BLaER1 (cell line): ENCODE results near the gene GHRHR.
A peak's percentile ranks its signal among the peaks of the same experiment; 100 is the strongest.

Experiments
- H3K27ac ChIP-seq: shearing (Covaris generic); formaldehyde crosslinking; 2 replicates; pipeline ENCODE4 v1.8.1; 2022
- H3K27me3 ChIP-seq: shearing (Covaris generic); formaldehyde crosslinking; 2 replicates; pipeline ENCODE4 v1.8.1; 2022
- H3K36me3 ChIP-seq: shearing (Covaris generic); formaldehyde crosslinking; 2 replicates; pipeline ENCODE4 v1.8.1; 2022
- H3K4me1 ChIP-seq: shearing (Covaris generic); formaldehyde crosslinking; 2 replicates; pipeline ENCODE4 v1.8.1; 2022
- H3K4me2 ChIP-seq: shearing (Covaris generic); formaldehyde crosslinking; 2 replicates; pipeline ENCODE4 v1.8.1; 2022
- H3K4me3 ChIP-seq: shearing (Covaris generic); formaldehyde crosslinking; 2 replicates; pipeline ENCODE4 v1.8.1; 2022
- H3K9ac ChIP-seq: shearing (Covaris generic); formaldehyde crosslinking; 2 replicates; pipeline ENCODE4 v1.8.1; 2022
- H3K9me3 ChIP-seq: shearing (Covaris generic); formaldehyde crosslinking; 2 replicates; pipeline ENCODE4 v1.8.1; 2022
- H4K20me1 ChIP-seq: shearing (Covaris generic); formaldehyde crosslinking; 2 replicates; pipeline ENCODE4 v1.8.1; 2022
- Cebpa-rat ChIP-seq: shearing (Covaris generic); IDR thresholded peaks from 2 replicates; pipeline ENCODE4 v1.8.1; 2022

Gene GHRHR

DNA sequence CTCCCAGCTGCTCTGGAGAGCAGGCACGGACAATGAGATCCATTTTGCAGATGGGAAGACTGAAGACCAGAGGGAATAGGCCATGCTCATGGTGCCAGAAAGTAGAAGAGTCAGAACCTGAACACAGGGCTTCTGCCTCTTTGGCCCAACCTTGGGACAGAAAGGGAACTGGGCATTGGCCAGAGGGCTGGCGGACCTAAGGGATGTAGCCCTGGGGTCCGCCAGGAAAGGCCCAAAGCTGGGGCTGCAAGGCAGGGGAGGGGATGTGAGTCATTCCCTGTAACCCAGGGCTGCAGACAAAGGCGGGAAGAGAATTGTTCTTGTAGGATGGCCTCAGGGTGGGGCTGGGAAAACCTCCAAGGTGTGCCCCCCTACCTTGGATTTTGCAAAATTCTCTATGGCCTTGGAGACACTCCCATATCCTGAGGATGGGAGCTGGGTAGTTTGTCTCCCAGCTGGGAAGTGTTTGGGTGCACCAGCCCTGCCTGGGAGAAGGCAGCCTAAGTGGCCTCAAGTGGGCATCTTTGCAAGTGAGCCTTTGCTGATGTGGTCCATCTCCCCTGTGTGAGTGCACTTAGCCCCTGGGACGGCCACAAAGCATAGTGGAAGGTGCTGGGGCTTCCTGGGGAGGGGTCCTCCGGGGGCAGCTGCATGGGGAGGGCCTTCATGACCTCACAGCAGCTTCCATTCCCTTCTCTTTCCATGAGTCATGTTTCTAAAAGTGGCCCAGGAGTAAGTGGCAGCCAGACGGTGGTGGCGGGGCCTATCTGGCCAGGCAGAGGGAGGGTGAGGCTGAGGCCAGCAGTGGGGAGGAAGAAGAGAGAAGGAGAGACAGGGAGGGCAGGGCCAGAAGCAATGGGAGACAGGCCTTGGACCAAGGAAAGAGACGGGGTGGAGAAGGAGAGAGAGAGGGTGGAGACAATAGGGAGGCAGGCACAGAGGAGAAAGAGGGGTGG is 42.9 kb upstream of the GHRHR start:
- Histone ChIP-seq H3K9ac (no peak overlapping the region), H3K9me3 (no peaks in the 10 kb centered on the region), H3K27ac (no peak overlapping the region), H3K4me2 (0 out of 2 replicates have a peak overlapping the region, but pooled peaks have one; percentile 19), H4K20me1 (no peaks in the 10 kb centered on the region), H3K4me1 (peaks cover 15% of the 10 kb centered on the region), H3K27me3 (no peaks in the 10 kb centered on the region), H3K36me3 (no peaks in the 10 kb centered on the region), H3K4me3 (no peak overlapping the region)
- no peak for TF ChIP-seq Cebpa-rat

DNA sequence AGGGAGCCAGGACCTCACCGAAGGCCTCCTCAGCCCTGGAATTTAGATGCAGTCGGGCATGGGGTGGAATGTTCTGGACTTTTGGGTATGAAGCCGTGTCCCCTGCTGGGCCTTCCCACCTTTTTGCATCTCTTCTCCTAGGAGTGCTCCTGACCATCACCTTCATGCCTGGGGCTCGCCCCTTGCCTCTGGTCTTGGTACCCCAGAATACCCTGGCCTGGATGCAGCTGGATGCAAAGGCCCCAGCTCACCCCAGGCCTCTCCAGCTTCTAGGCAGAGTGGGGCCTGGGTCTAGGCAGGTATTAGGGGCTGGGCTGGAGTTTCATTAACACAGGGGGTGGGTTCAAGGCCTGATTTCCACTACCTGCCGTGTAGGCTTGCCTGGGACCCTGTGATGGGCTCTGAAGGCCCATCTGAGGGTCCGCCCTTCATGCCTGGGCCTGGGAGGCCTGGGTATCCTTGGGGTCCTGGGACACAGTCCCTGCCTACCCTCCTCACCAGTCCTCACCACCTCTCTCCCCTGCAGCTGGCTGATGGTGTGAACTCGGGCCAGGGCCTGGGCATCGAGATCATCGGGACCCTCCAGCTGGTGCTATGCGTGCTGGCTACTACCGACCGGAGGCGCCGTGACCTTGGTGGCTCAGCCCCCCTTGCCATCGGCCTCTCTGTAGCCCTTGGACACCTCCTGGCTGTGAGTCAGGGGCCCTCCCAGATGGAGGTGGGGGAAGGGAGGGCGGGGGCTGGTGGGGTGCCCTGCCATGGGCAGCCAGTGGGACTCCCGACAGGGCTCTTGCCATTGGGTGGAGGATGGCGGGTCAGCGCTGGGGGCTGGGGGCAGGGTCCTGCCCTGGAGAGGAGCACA is 42.0 kb upstream of the GHRHR start:
- Histone ChIP-seq H3K9me3 (0 out of 2 replicates have a peak, but pooled peaks cover 1% of the 10 kb centered on the region), H3K4me3 (no peak overlapping the region), H4K20me1 (no peaks in the 10 kb centered on the region), H3K9ac (no peak overlapping the region), H3K4me2 (no peak overlapping the region), H3K27ac (no peak overlapping the region), H3K36me3 (no peaks in the 10 kb centered on the region), H3K4me1 (0 out of 2 replicates have a peak, but pooled peaks cover 6% of the 10 kb centered on the region), H3K27me3 (no peaks in the 10 kb centered on the region)
- TF ChIP-seq Cebpa-rat, result no peak

DNA sequence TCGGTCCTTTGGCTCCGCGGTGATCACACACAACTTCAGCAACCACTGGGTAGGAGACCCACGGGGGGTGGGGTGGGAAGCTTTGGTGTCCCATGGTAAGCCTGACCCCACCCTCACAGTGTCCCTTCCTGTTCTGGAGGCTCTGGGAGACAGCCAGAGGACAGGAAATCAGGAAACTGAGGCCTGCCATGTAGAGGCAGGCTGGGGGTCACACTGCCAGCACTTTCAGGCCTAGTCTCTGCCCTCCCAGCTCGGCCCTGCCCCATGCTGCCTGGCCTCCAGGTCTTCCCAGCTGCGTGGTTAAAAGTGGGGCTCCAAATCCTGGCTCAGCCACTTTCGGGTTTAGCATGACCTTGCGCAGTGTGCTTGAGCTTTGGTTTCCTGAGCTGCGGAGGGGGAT is 41.2 kb upstream of the GHRHR start:
- Histone ChIP-seq H4K20me1 (no peaks in the 10 kb centered on the region), H3K27me3 (no peaks in the 10 kb centered on the region), H3K4me1 (0 out of 2 replicates have a peak, but pooled peaks cover 6% of the 10 kb centered on the region), H3K4me3 (no peak overlapping the region), H3K27ac (no peak overlapping the region), H3K9me3 (peaks cover 7% of the 10 kb centered on the region; the same call in 1 of the 2 replicates), H3K4me2 (no peak overlapping the region), H3K9ac (no peak overlapping the region), H3K36me3 (no peaks in the 10 kb centered on the region)
- no peak for TF ChIP-seq Cebpa-rat

DNA sequence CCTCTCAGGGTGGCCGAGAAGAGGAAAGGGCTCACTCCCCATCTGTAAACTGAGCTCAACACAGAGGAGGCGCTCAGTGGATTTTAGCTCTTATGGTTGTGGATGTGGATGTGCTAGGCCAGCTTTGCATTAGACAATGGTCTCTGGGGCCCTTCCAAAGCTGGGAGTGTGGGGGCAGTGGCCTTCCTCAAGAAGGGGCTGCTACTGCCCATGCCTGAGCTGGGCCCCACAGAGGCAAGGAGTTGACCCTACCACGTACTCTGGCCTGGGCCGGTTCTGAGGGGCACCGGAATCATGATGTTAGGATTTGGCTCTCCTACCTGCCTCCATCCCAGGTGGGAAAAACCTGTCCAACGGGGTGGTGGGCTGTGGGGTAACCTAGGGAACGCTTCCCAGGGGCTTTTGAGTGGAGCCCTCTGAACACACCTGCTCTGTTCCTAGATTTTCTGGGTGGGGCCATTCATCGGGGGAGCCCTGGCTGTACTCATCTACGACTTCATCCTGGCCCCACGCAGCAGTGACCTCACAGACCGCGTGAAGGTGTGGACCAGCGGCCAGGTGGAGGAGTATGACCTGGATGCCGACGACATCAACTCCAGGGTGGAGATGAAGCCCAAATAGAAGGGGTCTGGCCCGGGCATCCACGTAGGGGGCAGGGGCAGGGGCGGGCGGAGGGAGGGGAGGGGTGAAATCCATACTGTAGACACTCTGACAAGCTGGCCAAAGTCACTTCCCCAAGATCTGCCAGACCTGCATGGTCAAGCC is 40.6 kb upstream of the GHRHR start:
- Histone ChIP-seq H3K9ac (no peak overlapping the region), H3K4me2 (no peak overlapping the region), H3K4me1 (0 out of 2 replicates have a peak, but pooled peaks cover 6% of the 10 kb centered on the region), H3K9me3 (peaks cover 7% of the 10 kb centered on the region; the same call in 1 of the 2 replicates), H3K27me3 (no peaks in the 10 kb centered on the region), H4K20me1 (no peaks in the 10 kb centered on the region), H3K27ac (no peak overlapping the region), H3K4me3 (no peak overlapping the region), H3K36me3 (no peaks in the 10 kb centered on the region)
- no peak for TF ChIP-seq Cebpa-rat

DNA sequence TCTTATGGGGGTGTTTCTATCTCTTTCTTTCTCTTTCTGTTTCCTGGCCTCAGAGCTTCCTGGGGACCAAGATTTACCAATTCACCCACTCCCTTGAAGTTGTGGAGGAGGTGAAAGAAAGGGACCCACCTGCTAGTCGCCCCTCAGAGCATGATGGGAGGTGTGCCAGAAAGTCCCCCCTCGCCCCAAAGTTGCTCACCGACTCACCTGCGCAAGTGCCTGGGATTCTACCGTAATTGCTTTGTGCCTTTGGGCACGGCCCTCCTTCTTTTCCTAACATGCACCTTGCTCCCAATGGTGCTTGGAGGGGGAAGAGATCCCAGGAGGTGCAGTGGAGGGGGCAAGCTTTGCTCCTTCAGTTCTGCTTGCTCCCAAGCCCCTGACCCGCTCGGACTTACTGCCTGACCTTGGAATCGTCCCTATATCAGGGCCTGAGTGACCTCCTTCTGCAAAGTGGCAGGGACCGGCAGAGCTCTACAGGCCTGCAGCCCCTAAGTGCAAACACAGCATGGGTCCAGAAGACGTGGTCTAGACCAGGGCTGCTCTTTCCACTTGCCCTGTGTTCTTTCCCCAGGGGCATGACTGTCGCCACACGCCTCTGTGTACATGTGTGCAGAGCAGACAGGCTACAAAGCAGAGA is 39.9 kb upstream of the GHRHR start:
- no peaks in the 10 kb centered on the region for H4K20me1 ChIP-seq
- no peak overlapping the region for H3K9ac ChIP-seq
- no peak for TF ChIP-seq Cebpa-rat
- H3K4me2 ChIP-seq, result no peak overlapping the region
- 0 out of 2 replicates have a peak, but pooled peaks cover 6% of the 10 kb centered on the region for H3K4me1 ChIP-seq
- H3K27ac ChIP-seq, result no peak overlapping the region
- H3K4me3 ChIP-seq, result no peak overlapping the region
- no peaks in the 10 kb centered on the region for H3K27me3 ChIP-seq
- H3K36me3 ChIP-seq, result no peaks in the 10 kb centered on the region
- H3K9me3 ChIP-seq, result peaks cover 7% of the 10 kb centered on the region; the same call in 1 of the 2 replicates

DNA sequence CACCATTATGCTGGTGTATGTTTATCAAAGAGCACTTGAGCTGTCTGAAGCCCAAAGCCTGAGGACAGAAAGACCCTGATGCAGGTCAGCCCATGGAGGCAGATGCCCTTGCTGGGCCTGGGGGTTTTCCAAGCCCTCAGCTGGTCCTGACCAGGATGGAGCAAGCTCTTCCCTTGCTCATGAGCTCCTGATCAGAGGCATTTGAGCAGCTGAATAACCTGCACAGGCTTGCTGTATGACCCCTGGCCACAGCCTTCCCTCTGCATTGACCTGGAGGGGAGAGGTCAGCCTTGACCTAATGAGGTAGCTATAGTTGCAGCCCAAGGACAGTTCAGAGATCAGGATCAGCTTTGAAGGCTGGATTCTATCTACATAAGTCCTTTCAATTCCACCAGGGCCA is 39.1 kb upstream of the GHRHR start:
- Histone ChIP-seq H3K4me2 (no peak overlapping the region), H3K27ac (no peak overlapping the region), H3K9me3 (peaks cover 7% of the 10 kb centered on the region; the same call in 1 of the 2 replicates), H3K27me3 (no peaks in the 10 kb centered on the region), H3K9ac (no peak overlapping the region), H3K4me3 (no peak overlapping the region), H3K4me1 (0 out of 2 replicates have a peak, but pooled peaks cover 6% of the 10 kb centered on the region), H4K20me1 (no peaks in the 10 kb centered on the region), H3K36me3 (no peaks in the 10 kb centered on the region)
- no peak for TF ChIP-seq Cebpa-rat

DNA sequence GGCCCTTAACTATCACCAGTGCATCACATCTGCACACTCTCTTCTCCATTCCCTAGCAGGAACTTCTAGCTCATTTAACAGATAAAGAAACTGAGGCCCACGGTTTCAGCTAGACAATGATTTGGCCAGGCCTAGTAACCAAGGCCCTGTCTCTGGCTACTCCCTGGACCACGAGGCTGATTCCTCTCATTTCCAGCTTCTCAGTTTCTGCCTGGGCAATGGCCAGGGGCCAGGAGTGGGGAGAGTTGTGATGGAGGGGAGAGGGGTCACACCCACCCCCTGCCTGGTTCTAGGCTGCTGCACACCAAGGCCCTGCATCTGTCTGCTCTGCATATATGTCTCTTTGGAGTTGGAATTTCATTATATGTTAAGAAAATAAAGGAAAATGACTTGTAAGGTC is 38.6 kb upstream of the GHRHR start:
- Histone ChIP-seq H3K27me3 (no peaks in the 10 kb centered on the region), H3K4me2 (no peak overlapping the region), H3K4me3 (no peak overlapping the region), H3K36me3 (no peaks in the 10 kb centered on the region), H3K9ac (no peak overlapping the region), H4K20me1 (no peaks in the 10 kb centered on the region), H3K4me1 (0 out of 2 replicates have a peak, but pooled peaks cover 6% of the 10 kb centered on the region), H3K27ac (no peak overlapping the region), H3K9me3 (peaks cover 7% of the 10 kb centered on the region; the same call in 1 of the 2 replicates)
- TF ChIP-seq Cebpa-rat, result no peak

DNA sequence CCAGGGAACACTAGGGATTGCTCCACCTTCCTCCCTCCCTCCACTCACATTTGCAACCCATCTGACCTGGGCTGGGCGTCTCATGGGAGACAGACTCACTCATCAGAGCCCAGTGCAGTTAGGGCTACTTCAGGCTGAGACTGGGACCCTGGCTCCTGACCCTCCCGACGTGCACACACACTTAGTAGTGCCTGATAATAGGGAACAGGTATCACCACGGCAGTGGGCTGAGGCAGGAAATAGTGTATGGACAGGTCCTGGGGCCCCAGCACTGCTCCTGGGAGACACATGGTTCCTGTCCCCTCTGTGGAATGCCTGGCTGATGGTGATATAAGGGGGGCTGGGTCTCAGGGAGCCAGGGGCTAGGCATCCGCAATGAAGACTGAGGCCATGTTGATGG is 37.8 kb upstream of the GHRHR start:
- no peak for TF ChIP-seq Cebpa-rat

More for the DNA sequence above, 37.8 kb upstream of the GHRHR start:
- H3K4me2 ChIP-seq, result no peak overlapping the region
- no peaks in the 10 kb centered on the region for H4K20me1 ChIP-seq
- no peak overlapping the region for H3K9ac ChIP-seq
- no peaks in the 10 kb centered on the region for H3K36me3 ChIP-seq
- H3K4me3 ChIP-seq, result no peak overlapping the region
- H3K4me1 ChIP-seq, result 0 out of 2 replicates have a peak, but pooled peaks cover 3% of the 10 kb centered on the region
- H3K27me3 ChIP-seq, result no peaks in the 10 kb centered on the region
- H3K27ac ChIP-seq, result no peak overlapping the region
- peaks cover 7% of the 10 kb centered on the region; the same call in 1 of the 2 replicates for H3K9me3 ChIP-seq
